GM19397 (cell line): ENCODE data around the gene TPCN2.

Source experiments
- ATAC-seq: cut with Tn5 transposase; IDR thresholded peaks from one replicate; pipeline ENCODE4 v1.9.1; 2021; ENCODE audit warnings: mild to moderate bottlenecking, moderate library complexity; ENCODE audit not compliant: unreplicated experiment

Gene TPCN2

DNA sequence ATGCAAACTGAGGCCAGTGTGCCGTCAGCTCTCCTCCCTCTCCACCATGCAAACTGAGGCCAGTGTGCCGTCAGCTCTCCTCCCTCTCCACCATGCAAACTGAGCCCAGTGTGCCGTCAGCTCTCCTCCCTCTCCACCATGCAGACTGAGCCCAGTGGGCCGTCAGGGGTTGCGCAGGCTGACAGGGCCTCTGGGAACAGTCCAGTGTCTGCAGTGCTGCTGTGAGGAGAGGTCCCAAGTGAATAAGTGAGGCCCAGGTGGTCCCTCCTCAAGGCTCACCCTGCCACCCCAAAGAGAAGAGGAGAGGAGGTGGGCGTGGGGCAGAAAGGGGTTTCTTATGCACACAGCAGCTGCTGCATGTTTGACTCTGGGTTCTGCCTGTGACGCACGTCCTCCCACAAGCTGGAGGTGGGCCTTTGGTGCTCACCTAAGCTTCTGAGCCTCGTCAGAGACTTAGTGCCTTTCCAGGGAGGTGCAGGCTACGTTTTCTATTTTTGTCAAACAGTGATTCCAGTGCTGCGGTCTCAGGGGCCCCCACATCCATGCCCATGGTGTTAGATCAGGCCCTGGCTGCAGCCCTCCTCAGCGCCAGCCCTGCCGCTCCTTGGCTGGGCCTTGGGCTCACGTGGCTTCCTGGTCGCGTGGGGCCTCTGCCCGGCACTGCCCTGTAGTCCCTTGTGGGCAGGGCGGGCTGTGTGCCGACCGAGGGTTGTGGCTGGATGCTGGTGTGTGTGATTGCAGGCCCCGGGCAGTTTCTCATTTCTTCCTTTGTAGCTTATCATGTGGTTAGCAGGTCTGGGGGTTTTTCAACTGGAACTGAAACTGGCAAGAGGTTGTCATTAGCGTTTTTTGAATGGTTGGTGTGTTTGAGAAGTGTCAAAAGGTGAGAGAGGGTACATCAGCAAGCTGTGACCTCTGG, 7.1 kb downstream of the TPCN2 start:
- ATAC-seq, result peak; percentile 79

DNA sequence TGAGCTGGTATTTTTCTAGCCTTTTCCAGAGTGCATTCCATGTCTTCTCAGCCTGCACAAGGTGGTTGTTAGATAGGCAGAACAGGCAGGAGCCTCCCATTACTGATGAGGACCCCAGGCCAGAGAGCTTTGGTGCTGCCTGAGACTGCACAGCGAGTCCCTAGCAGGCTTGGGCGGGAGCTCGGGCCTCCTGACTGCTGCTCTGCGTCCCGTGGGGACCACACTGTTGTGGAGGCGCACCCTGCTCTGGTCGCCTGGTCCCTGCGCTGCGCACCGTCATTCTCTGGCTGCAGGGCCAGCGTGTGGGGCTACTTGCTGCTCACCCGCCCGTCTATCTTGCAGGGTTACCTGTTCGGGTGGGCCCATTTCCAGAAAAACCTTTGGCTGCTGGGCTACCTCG, 8.5 kb downstream of the TPCN2 start:
- ATAC-seq, result no peak

DNA sequence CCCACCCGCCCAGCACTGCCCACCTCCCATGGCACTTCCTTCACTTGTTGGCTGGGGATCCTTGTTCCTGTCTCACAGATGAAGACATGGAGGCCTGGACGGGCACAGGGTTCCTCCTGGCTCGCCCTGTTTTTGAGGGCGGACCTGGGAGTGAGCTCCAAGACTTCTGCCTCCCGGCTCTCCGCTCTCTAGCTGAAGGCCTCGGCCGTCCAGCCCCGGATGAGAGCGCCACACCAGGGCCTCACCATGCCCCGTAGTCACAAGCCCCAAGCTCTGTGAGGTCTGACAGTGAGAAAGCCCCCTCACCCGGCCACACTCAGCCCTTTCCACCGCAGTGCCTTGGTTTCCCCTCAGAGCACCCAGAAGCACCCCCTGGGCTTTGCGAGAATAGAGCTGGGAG, 9.1 kb downstream of the TPCN2 start:
- ATAC-seq, result no peak

DNA sequence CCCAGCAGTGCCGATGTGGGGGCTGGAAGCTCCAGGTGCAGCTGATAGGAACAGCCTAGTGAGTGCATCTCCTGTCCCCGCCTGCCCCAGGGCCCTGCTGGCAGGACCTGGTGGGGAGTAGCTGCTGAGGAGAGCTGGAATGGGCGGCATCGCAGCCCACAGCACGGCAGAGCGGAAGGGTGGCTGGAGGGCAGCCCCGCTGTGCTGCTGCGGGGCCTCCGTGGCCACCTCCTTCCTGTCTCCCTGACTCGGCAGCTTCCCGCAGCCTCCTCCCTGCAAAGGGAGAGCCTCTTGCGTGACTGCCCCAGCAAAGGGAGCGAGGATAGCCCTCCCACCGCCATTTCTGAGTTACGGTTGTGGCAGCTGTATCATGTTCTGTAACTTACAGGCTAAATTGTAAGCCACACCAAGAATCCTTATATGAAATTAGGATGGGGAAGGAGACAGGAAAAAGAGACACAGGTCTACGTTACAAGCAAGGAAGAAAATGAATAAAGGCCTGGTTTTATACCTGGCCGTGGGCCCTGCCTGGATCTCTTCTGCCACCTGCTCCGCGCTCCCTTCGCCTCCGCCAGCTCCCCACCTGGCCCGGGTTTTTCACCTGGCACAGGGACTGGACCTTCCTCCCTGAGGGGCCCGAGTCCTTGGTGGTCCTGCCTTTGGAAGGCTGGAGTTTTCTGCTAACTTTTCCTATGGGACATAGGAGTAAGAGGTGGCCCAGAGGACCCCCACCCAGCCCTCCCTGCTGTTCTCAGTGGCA, 10.0 kb downstream of the TPCN2 start:
- no peak for ATAC-seq

DNA sequence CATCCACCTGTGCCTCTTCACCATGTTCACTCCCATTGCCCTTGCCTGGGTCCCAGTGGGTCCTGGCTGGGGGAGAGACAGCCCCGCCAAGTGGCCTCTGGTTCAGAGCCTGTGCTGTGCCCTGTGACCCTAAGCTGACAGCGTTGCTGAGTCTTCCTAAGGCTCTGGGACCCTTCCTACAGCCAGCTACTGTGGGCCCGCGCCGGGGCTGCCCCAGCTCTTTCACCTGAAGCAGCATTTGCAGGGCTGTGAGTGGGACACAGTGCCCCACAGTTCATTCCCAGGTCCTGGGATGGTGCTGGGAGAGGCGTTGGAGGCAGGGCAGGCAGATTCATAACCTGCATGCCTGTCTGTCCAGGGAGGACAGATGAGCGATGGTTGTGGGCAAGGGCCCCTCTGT, 10.7 kb downstream of the TPCN2 start:
- no peak for ATAC-seq

DNA sequence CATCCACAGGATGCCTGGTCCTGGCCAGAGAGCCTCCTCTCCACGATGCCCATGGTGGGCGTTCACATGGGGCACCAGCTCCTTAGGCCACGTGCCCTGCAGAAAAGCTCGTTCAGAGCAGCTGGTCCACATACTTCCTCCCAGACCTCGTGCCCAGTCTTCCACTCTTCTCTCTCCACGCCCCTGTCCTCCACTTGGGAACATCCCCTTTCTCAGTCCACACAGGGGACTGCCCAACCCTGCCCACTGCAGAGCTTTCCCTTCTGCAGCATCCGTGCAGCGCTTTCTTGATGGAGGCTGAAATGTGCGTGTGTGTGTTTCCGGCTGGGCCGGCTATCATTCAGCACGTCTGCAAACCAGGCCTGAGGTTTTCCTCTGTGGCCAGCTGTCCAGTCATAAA, 11.3 kb downstream of the TPCN2 start:
- no peak for ATAC-seq

DNA sequence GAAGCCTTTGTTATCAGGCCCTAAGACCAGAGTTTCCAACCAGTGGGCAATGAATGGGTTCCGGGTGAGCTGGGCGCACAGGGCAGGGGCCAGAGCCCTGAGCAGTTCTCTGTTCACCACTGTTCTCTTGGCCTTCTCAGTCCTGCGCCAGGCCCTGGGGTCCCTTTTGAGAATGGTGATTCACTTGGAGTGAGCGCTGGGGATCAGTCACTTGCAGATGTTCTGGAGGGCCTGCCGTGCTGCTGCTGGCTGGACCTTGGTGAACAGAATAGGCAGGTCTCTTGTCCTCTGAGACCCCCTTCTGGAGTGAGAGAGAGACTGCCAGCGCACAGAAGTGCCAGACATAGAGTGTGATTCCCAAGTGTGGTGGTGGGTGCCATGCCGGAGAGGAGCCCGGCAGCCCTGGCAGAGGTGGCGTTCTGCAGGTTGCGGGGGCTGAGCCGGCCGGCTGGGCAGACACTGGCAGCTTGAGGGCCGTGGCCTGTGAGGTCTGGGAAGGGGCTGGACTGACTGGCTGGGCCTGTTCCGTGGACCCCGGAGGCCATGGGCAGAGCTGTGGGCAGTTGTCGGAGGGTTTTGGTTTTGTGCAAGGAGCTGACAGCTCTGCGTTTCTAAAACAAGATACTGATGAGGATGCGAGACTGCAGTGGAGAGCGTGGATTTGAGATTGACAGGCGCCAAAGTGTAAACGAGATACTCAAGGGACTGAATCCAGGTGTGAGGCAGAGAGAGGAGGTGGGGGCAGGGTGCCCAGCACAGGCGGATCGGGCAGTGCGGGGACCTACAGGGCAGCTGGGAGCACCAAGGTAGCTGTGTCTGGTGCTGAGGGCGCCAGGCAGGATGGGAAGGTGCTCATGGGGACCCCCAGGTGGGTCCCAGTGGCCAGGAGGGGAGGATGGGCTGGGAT, 12.3 kb downstream of the TPCN2 start:
- ATAC-seq, result no peak

DNA sequence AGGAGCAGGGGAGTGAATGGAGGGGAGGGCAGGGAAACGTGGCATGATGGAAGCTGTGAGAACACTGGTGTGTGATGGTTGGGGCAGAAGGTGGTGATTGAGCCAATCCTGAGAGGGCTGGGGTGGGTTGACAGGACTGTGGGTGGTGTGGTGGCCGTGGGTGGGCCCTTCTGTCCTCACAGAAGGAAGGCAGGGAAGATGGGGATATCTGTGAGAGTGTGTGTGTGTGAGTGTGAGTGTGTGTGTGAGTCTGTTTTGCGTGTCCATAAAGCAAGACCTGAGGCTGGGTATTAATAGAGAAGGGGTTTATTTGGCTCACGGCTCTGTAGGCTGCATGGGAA, 13.0 kb downstream of the TPCN2 start:
- ATAC-seq, result no peak

DNA sequence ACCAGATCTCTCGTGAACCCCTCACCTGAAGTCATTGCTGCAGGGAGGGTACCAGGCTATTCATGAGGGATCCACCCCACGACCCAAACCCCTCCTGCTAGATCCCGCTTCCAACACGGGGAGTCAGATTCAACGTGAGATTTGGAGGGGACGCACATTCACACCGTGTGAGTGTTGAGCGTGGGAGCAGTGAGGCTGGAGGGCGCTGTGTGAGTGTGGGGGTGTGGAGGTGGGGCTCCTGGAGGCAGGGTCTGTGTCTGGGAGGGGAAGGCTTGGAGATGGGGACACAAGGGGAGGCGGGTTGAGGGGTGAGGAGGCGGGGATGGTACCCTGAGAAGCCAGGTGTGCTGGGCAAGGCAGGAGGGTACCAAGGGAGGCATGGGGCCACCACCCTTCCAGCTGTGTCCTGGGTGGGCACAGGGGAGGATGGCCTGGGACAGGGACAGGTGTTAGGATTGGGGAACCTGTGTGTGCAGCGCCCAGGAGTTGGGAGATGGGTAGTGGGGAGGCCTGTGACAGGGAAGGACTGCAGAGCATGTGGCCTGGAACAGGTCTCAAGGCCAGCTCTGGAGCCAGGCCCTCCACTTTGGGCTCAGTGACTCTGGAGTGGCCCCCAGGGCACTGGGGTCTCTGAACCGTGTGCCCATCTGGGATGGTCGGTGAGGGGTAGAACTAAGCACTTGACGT, 13.6 kb downstream of the TPCN2 start:
- ATAC-seq, result no peak

DNA sequence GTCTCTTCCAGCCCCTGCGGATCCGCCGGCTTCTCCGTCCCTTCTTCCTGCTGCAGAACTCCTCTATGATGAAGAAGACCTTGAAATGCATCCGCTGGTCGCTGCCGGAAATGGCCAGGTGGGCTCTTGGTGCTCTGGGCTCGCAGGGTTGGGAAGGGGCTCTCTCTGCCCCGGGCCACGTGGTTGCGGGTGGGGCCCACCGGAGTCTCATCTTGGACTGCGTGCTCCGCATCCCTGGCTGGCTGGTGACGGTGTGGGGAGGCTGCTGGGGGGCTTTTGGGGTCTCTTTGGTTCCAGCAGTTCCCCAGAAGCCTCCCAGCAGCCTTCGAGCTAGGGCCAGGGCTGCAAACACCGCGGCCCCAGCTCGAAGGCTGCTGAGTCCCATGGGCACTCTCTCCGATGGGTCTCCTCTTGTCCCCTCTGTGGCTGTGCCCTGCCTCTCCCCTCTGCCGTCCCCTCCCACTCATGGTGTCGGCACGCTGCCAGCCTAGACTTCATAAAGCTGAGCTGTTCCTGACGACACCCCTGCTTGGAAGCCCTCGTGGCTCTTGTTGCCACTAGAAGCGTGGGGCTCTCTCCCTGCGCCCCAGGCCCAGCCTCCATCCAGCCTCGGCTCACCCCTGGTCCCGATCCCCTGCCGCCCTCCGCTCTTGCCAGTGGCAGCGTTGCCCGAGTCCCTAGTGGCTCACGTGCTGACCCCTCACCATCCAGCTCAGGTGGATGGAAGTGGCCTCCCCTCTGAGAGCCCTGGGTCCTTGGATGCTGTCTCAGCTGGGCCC, 14.3 kb downstream of the TPCN2 start:
- ATAC-seq, result no peak

DNA sequence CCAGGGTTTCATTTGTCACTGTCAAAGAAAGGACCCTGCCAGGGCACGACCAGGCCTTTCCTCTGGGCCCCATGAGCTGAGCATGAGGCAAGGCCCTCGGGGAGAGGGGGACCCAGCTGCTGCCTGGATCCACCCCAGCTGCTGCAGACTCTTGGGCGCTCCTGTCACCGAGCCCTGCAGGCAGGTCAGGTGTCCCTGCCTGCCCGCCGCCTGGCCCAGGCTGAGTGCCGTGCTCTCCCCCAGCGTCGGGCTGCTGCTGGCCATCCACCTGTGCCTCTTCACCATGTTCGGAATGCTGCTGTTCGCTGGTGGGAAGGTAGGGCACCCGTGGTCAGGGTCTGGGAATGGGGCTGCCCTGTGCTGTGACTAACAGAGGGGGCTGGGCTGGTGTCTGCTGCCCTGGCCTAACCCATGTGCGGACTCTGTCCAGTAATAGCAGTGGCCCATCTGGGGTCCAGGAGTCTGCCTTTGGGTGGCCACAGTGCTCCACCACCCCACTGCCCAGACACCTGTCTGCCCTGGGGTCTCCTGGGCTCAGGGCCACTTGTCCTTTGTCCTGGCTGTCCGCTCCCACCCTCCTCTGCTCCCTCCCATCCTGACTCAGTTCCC, 15.0 kb downstream of the TPCN2 start:
- ATAC-seq, result no peak

DNA sequence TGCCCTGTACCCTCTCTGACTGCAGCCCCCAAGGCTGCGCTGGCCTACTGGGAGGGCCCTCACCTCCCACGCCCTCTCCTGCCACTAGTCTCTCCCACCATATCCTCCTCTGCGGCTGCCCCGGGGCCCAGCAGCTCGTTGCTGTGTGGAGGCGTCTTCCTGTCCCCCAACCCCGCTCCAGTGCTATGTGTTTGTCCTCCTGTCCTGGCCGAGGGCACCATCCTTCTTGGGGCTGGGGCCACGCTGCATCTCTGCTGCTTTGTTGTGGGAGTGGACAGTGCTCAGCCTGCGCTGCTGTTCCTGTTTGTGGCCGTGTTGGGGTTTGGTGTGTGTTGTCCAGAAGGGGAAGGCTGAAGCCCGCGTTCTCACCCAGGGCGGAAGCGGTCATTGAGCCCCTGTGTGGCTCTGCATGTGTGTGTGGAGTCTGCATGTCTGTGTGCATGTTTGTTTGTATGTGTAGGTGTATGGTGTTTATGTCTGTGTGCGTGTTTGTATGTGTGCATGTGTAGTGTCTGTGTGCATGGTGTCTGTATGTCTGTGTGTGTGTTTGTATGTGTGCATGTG, 15.7 kb downstream of the TPCN2 start:
- ATAC-seq, result no peak

DNA sequence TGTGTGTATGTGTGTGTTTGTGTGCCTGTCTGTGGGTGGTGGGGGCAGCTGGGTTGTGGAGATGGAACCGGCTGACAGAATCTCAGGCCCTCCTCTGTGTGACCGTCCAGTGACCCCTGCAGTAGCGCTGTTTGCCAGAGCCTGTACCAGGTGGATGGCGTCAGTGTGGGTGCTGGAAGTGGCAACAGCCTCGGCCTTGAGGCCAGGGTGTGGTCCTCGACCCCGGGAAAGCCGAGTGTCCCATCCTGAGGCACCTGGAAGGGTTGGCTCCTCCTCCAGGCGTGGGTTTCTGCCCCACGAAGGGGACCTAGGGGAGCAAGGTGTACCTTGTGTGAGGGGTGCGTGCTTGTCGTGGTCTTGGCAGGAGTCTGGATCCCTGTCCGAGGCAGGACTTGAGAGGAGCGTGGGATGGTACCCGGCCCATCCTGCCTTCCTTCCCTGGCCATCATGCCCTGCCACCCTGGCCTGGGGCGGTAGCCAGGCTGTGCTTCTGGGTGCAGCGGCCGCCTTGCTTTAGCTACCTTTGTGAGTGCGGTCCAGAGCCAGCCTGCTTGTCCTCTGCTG, 16.5 kb downstream of the TPCN2 start:
- ATAC-seq, result no peak

DNA sequence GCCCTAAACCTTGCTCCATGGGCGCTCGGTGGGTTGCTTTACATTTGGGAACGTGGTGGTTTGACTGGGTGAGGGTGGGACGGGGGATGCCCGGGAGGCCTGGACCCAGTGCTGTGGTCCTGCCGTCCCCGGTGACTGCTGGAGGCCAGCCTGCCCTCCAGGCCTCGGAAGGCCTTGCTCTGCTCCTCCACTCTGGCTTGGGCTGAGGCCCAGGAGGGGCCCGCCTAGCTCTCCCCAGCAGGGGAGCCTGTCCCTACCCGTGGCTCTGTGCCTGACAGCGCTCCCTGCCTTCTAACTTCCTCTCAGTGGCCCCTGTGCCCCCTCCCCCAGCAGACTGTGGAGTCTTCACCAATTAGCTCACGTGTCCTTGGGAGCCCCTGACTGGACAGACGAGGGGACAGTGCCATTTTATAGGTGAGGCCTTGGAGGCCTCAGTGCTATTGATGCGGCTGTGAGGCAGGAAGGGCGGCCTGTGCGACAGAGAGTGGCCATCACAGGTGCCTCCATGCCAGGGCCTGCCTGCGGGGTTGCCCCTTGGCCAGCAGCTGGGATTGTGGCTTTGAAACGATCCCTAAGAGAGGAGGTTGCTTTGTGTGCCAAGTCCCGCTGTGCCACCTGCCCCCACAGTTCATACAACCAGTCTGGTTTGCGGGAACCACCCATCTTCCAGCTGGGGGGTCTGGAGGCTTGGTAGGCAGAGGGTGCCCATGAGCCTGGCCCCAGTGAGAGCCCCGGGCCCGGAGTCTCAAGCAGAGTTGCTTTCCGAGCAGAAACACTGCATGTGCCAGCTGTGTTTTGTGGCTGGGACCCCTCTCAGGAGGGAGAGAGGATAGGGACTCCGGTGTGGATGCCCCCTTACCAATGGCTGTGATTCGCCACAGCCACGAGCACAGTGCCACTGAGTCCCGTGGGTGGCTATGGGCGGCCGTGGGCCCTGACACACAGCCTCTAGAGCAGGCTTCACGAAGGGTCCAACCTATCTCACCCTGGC, 17.7 kb downstream of the TPCN2 start:
- no peak for ATAC-seq

DNA sequence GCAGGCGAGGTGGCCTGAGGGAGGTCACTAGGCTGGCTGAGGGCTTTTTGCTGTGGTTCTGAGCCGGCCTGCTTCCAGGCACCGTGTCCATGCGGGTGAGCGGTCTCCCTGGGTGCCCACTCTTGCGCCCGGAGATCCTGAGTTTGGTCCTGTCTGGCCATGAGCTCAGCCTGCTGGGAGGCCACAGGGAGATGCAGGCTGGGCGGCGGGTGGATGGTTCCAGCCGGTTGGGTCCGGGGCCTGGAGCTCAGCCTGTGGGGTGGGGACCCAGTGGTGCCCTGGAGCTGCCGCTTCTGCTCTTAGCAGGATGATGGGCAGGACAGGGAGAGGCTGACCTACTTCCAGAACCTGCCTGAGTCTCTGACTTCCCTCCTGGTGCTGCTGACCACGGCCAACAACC, 18.5 kb downstream of the TPCN2 start:
- ATAC-seq, result no peak

DNA sequence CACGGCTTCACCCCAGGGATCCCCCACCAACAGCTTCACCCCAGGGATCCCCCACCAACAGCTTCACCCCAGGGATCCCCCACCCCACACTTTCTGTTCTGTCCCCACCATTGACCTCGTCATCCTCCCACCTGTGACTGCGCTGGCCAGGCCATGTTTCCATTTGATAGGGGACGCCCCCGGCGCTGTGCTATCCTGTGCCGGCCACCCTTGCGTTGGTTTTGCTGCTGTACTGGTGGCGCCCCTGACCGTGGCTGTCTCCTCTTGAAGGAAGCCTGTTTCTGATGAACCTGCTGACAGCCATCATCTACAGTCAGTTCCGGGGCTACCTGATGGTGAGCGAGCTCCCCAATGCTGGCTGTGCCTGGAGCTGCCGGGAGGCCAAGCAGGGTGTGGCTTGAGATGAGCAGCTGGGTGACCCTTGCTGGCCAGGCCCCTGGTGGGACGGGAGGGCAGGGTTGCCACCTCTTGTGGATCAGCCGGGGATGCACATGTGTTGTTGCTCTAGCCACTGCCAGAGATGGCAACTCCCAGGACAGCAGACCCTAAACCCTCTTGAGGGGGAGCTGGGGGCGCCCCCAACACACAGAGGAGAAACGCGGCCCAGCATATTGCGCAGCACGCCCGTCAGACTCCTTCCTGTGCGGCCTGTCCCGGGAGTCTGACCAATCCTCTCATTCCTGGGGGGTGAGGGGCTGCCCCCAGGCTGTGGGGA, 22.5 kb downstream of the TPCN2 start:
- ATAC-seq, result no peak

DNA sequence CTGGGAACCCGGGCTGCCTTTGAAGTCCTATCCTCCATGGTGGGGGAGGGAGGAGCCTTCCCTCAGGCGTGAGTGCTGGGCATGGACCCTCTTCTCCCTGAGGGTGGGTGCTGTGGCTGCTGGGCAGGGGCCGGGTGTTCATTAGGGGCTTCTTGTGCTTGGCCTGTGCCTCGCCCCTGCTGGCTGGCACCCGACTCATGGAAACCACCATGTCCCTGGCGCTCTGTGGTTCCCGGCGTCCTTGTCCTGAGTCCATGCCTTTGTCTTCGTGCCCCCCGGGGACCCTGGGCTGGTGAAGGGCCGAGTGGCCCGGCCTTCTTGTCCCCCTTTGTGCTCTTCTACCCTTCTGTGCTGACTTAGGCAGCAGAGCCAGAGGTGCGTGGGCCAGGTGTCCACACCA, 23.2 kb downstream of the TPCN2 start:
- ATAC-seq, result no peak
